HG02840 (cell line): ENCODE measurements around the gene ANKH.
"Not testable (repeated sequence)": the region's sequence is repeated elsewhere in the genome, so short reads cannot be mapped to it uniquely, and the experiment has no call there.

Experiments
- ATAC-seq: cut with Tn5 transposase; IDR thresholded peaks from one replicate; pipeline ENCODE4 v1.9.1; 2021; ENCODE audit warnings: mild to moderate bottlenecking, moderate library complexity, moderate number of reproducible peaks; ENCODE audit not compliant: unreplicated experiment, low FRiP score

Gene ANKH

GRCh38 chr5:14871214-14872069 lies at the start of gene ANKH:
ANKH (minus strand) TSS chr5:14871778; CDS start chr5:14871447, 331 bp downstream.
- ATAC-seq = peak; percentile 86

DNA sequence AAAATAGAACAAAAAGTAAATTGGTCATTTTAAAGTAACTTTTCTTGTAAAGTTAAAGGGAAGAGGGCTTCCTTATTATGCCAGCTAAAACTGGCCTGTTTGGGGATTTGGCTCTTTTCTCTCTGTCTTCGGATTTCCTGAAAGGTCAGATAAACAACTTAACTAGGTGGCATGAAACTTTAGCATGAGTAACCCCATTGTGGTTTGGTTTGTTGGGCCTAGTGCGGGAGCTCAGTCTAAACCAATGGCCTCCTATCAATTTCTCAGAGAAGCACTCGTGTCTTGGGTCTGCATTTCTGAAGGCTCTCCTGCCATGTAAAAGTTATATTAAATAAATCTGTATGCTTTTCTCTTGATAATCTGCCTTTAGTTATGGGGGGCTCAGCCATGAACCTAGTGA lies 48.5 kb upstream of the ANKH start:
- ATAC-seq = no peak

DNA sequence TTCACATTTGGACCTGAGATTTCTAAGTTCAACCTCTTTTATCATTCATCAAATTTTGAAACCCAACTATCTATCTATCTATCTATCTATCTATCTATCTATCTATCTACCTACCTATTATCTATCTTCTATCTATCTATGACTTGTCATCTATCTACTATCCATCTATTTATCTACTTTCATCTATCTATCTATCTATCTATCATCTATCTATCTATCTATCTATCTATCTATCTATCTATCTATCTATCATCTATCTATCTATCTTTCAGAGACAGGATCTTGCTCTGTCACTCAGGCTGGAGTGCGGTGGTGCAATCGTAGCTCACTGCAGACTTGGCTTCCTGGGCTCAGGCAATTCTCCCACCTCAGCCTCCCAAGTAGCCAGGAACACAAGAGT lies 47.5 kb upstream of the ANKH start:
- ATAC-seq = not testable (repeated sequence)

DNA sequence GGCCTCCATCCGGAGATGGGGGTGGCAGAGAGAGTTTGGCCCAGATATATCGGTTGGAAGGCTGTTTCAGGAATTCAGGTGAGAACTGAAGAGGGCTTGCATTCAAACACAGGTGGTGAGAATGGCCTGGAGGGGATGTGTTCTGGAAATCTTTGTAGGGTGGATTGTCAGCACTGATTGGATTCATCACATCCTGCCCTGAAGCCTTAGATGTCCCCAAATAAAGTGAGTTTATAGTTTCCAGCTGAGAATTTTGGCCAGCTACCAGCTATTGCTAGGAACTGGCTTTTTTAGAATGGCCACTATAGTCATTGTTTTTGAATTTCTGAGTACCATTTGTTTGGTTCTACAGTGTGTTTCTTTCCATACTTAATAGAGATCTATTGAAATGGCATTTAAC lies 46.1 kb upstream of the ANKH start:
- ATAC-seq = no peak

DNA sequence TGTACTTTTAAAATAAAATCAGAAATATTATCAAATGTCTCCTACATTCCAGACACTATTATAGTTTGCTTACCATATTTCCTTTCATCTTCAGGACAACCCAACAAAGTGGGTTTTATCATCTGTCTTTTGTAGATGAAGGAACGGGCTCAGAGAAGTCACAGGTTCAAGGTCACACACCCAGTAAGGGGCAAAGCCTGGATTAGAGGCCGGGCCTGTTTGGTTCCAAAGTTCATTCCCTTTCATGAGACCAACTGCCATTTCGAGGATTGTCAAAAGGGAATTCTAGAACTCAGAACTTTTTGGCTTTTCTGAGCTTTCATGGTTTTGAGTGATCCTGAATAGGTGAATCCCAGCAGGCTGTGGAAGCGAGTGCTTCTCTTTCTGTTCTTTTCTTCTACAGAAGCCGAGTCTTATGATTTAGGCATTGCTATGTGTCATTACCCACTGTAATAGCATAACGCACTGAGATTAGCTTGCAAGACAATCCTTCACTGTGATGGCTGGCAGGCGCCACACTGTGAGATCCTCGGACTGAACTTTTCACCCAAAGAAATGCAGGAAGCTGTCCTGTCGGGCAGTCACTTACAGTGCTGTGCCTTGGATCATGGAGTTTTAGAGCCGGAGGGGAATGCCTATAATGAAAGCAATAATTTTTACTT lies 43.8 kb upstream of the ANKH start:
- no peak for ATAC-seq

- no peak for ATAC-seq
These were observed 43.2 kb upstream of the ANKH start for GRCh38 chr5:14914623-14915260.

GRCh38 chr5:14914193-14914592 lies 42.6 kb upstream of the ANKH start:
- no peak for ATAC-seq

DNA sequence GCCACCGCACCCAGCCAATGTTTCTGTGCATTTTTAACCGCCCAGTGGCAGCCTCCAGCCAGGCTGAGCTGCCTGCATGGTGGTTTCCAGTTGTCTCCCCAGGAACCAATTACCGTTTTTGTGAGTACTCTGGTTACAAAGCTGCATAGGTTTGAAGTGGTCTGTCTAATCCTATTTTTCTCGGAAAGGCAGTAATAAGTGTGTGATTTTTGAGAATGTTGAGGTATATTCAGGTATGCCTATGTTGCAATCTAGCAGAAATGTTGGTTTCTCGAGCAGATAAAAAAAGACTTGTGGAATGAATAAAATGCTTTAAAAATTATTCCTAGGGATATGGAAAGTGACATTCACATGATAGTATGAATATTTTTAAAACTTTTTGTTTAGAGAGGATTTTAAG lies 41.5 kb upstream of the ANKH start:
- no peak for ATAC-seq

GRCh38 chr5:14912206-14912605 lies 40.6 kb upstream of the ANKH start:
- no peak for ATAC-seq

DNA sequence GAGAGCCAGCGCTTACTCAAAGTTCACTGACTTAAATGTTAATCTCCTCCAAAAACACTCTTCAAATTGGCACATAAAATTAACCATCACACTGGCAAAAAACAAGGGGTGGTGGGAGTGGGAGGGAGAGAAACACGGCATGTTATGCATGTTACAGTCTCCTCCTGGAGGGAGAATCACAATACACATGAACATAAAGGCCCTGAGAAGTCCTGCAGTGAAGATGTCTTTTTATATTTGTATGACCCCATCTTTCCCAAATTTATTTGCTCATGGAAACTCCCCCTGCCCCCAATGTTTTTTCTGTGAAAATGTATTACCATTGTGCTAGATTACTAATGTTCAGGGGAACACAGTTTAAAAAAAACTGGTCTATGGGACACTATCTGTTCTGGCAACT lies 37.8 kb upstream of the ANKH start:
- no peak for ATAC-seq

- ATAC-seq = no peak
These were observed 36.6 kb upstream of the ANKH start for GRCh38 chr5:14908172-14908571.

- no peak for ATAC-seq
These were observed 35.0 kb upstream of the ANKH start for GRCh38 chr5:14906628-14907027.

- no peak for ATAC-seq
These were observed 31.4 kb upstream of the ANKH start for GRCh38 chr5:14902826-14903560.

DNA sequence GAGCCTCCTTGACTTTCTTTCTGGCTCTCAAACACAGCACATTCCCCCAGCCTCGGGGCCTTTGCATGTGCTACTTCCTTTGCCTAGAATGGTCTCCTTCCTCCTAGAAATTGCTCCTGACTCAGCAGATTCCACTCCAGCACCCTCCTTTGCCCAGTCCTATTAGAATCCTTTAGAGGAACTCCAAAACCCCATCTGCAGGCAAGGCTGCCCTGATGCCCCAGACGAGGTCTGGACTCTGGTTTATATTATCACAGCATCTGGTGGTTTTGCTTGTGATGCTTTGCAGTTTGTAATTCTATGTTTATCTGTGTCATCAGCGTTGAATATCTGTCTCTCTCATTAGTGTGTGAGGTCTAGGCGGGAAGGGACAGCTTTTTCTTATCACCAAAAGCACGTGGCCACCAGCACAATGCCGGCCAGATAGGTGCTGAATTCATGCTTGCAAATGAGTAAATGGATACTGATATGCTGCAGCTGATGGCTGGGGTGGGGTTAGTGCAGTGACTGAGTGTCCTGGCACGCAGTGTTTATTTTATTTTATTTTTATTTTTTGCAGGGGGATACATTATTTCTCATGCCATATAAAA lies 30.0 kb upstream of the ANKH start:
- ATAC-seq = no peak

- ATAC-seq = no peak
These were observed 29.3 kb upstream of the ANKH start for GRCh38 chr5:14900693-14901461.

- ATAC-seq = no peak
These were observed 24.6 kb upstream of the ANKH start for GRCh38 chr5:14896131-14896530.

DNA sequence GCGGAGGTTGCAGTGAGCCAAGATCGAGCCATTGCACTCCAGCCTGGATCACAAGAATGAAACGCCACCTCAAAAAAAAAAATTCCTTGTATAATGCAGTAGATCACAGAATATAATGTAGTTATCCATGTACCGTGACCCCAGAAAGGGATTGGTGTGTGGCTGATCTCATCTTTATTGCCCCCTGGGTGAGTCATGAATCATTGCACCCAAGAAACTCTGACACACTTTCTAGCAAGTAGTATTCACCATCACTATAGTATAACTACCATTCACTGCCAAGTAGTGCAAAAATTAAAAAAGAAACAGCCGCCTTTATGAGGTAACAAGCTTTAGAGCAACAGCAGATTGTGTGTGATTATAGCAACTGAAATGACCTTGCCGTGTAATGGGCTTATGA lies 23.7 kb upstream of the ANKH start:
- no peak for ATAC-seq

DNA sequence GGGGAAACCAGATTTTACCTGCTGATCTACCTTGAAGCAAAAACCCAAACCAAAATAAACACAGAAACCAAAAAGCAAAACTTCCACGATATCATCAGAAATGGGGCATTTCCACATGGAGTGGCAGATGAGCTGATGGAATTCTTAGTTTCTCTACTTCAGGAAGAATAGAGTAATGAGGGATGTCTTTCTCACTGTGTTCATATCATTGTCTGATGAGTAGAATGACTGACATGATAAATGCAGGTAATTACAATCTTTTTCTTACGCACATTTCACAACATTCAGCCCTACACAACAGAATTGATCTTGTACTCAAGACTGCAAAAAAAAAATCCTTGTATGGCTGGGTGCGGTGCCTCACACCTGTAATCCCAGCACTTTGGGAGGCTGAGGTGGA lies 23.2 kb upstream of the ANKH start:
- no peak for ATAC-seq

DNA sequence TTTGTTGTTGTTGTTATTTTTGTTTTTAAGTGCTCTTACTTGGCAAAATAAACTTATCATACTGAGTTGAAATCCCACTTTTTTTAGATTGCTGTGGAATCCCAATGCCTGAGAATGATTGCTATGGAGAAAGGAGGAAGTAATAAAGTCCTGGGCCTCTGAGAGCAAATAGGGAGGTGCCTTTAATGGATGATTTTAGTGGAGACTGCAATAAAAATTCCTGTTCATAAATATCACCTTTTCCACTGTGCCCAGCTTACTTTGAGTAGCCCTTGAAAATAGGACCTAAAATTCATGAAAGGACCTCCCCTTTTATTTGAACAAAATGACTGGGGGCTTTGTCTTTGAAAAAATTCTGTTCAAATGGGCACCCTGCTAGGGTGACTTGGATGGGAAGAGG lies 21.8 kb upstream of the ANKH start:
- ATAC-seq = no peak

- no peak for ATAC-seq
These were observed 19.3 kb upstream of the ANKH start for GRCh38 chr5:14890846-14891245.
